Smooth muscle cell (in vitro differentiated cells): ENCODE data around the gene B4GAT1. TPM values are rescaled to one million over a fixed set of nuclear protein-coding genes. Genes with fewer than 3 reads are reported as not detected.

Experiments used
- DNase-seq: peaks from one replicate; lab custom pipeline; 2025; ENCODE audit not compliant: unreplicated experiment; lab: John Stamatoyannopoulos, UW
- H2AFZ ChIP-seq: fragments of 200-600 bp; sonication (generic); 2 replicates; pipeline ENCODE4 v1.6.0; 2016; ENCODE audit warnings: antibody characterized with exemption, low read depth, mild to moderate bottlenecking
- H3F3A ChIP-seq: fragments of 200-600 bp; sonication (generic); 2 replicates; pipeline ENCODE4 v1.6.0; 2017; ENCODE audit warnings: antibody characterized with exemption, low read depth
- H3K27ac ChIP-seq: fragments of 200-600 bp; sonication (generic); 2 replicates; pipeline ENCODE4 v1.5.1; 2016; ENCODE audit warnings: low read depth, mild to moderate bottlenecking
- H3K27me3 ChIP-seq: fragments of 200-600 bp; sonication (generic); 2 replicates; pipeline ENCODE4 v1.6.1; 2016; ENCODE audit warnings: low read depth, mild to moderate bottlenecking
- H3K36me3 ChIP-seq: fragments of 200-600 bp; sonication (generic); 2 replicates; pipeline ENCODE4 v1.5.1; 2016; ENCODE audit warnings: low read depth
- H3K4me1 ChIP-seq: fragments of 200-600 bp; sonication (generic); 2 replicates; pipeline ENCODE4 v1.5.1; 2016; ENCODE audit warnings: low read depth
- H3K4me2 ChIP-seq: fragments of 200-600 bp; sonication (generic); 2 replicates; pipeline ENCODE4 v1.6.0; 2016; ENCODE audit warnings: mild to moderate bottlenecking
- H3K4me3 ChIP-seq: fragments of 200-600 bp; sonication (generic); 2 replicates; pipeline ENCODE4 v1.5.1; 2016; ENCODE audit warnings: mild to moderate bottlenecking
- H3K79me2 ChIP-seq: fragments of 200-600 bp; sonication (generic); 2 replicates; pipeline ENCODE4 v1.6.0; 2016; ENCODE audit warnings: low read depth, mild to moderate bottlenecking
- H3K9ac ChIP-seq: fragments of 200-600 bp; sonication (generic); 2 replicates; pipeline ENCODE4 v1.6.0; 2016; ENCODE audit warnings: low read depth
- H3K9me3 ChIP-seq: fragments of 200-600 bp; sonication (generic); replicated peaks from 2 replicates; pipeline ENCODE4 v1.5.1; 2016; ENCODE audit warnings: low read depth
- H4K20me1 ChIP-seq: fragments of 200-600 bp; sonication (generic); 2 replicates; pipeline ENCODE4 v1.6.0; 2016; ENCODE audit warnings: low read depth
- CTCF ChIP-seq: fragments of 200-600 bp; sonication (generic); IDR thresholded peaks from 2 replicates; pipeline ENCODE4 v1.5.1; 2017; ENCODE audit warnings: borderline replicate concordance, mild to moderate bottlenecking, antibody characterized with exemption; ENCODE audit not compliant: insufficient read depth, poor library complexity, severe bottlenecking
- WGBS: methylation state at CpG from one replicate; pipeline ENCODE4 v1.1.7; 2016; ENCODE audit warnings: low lambda C conversion rate; 5-methylcytosine and 5-hydroxymethylcytosine counted together
- polyA plus RNA-seq: library from polyadenylated mRNA; unstranded; fragments of >200 nt; fragmentation: Nextera tagmentation; extraction: Ambion mirVana; gene quantifications from 2 replicates; pipeline ENCODE4 v1.2.1, GENCODE V29; 2016
- small RNA-seq: library from RNA; depleted of rRNA; stranded (forward); fragments of <200 nt; gene quantifications from one replicate; pipeline ENCODE3, GENCODE V24; 2014
- total RNA-seq: library from RNA; depleted of rRNA; stranded (reverse); fragments of >200 nt; gene quantifications from 2 replicates; pipeline ENCODE4 v1.2.3, GENCODE V29; 2014

The B4GAT1 gene
- total and polyA plus RNA-seq, 2 experiments from 2014 or later = 27.1 to 35.1 TPM

DNA sequence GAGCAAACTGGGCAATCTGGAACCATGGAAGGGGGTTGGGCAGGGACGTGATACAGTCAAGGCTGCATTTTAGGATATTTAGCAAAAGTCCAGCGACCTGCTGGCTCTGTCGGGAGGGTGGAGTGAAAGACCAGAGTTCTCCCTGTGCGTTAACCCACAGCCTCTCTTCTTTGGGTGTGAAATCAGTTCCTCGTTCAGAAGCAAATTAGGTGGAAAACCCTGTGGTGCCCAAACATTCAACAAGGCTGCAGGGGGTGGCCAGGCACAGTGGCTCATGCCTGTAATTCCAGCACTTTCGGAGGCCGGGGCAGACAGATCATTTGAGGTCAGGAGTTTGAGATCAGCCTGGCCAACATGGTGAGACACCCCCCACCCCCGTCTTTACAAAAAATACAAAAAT is 49.8 kb downstream of the B4GAT1 start:
- no peak overlapping the region for H3K9ac ChIP-seq
- H3K4me2 ChIP-seq = no peak overlapping the region
- no peaks in the 10 kb centered on the region for H4K20me1 ChIP-seq
- WGBS = 71% methylated on average over 8 of the region's 8 CpGs
- DNase-seq = no peak
- no peak overlapping the region for H2AFZ ChIP-seq
- H3K4me1 ChIP-seq = no peaks in the 10 kb centered on the region
- peaks cover 14% of the 10 kb centered on the region for H3K27me3 ChIP-seq
- H3F3A ChIP-seq = no peaks in the 10 kb centered on the region
- H3K79me2 ChIP-seq = no peaks in the 10 kb centered on the region
- H3K27ac ChIP-seq = no peak overlapping the region
- H3K4me3 ChIP-seq = no peak overlapping the region
- no peaks in the 10 kb centered on the region for H3K36me3 ChIP-seq
- no peaks in the 10 kb centered on the region for H3K9me3 ChIP-seq
- TF ChIP-seq CTCF = no peak

Small RNA genes within 50 kb of the gene (small RNA-seq; reads per million reads assigned to genes)
- gene RF00017 = not detected
- gene RNU1-84P = not detected

Other genes with a start within 250 kb of the B4GAT1 start
- gene KLC2, start 89.9 kb downstream of the B4GAT1 start, total RNA-seq = 8.9 and 11.5 TPM in 2 replicates
- 29.3 and 38.6 TPM in 2 replicates for gene KLC2, start 89.9 kb downstream of the B4GAT1 start, polyA plus RNA-seq
- gene RAB1B, start 79.0 kb downstream of the B4GAT1 start, total RNA-seq = 53.3 and 57.7 TPM in 2 replicates
- 20.9 and 23.3 TPM in 2 replicates for gene RAB1B, start 79.0 kb downstream of the B4GAT1 start, polyA plus RNA-seq
- 5.1 and 12.2 TPM in 2 replicates for gene CNIH2, start 69.5 kb downstream of the B4GAT1 start, total RNA-seq
- 13.7 and 17.0 TPM in 2 replicates for gene CNIH2, start 69.5 kb downstream of the B4GAT1 start, polyA plus RNA-seq
- gene YIF1A, start 58.5 kb downstream of the B4GAT1 start, total RNA-seq = 110 and 195 TPM in 2 replicates
- 320 and 365 TPM in 2 replicates for gene YIF1A, start 58.5 kb downstream of the B4GAT1 start, polyA plus RNA-seq
- 0.18 TPM in 1 of 2 replicates, not detected in the other for gene TMEM151A, start 55.7 kb downstream of the B4GAT1 start, total RNA-seq
- 0.13 and 0.64 TPM in 2 replicates for gene TMEM151A, start 55.7 kb downstream of the B4GAT1 start, polyA plus RNA-seq
- 29.0 and 35.5 TPM in 2 replicates for gene CD248, start 30.6 kb downstream of the B4GAT1 start, total RNA-seq
- 196 and 287 TPM in 2 replicates for gene CD248, start 30.6 kb downstream of the B4GAT1 start, polyA plus RNA-seq
- gene RIN1, start 11.2 kb downstream of the B4GAT1 start, total RNA-seq = 7.5 and 18.0 TPM in 2 replicates
- 15.3 and 18.3 TPM in 2 replicates for gene RIN1, start 11.2 kb downstream of the B4GAT1 start, polyA plus RNA-seq
- gene BRMS1, start 2.5 kb downstream of the B4GAT1 start, total RNA-seq = 22.7 and 23.8 TPM in 2 replicates
- 44.2 and 56.7 TPM in 2 replicates for gene BRMS1, start 2.5 kb downstream of the B4GAT1 start, polyA plus RNA-seq
- 3.5 TPM in 2 replicates for gene SLC29A2, start 24.1 kb upstream of the B4GAT1 start, total RNA-seq
- 8.5 and 8.8 TPM in 2 replicates for gene SLC29A2, start 24.1 kb upstream of the B4GAT1 start, polyA plus RNA-seq
- gene NPAS4, start 73.4 kb upstream of the B4GAT1 start, total RNA-seq = 0.58 and 0.85 TPM in 2 replicates
- gene NPAS4, start 73.4 kb upstream of the B4GAT1 start, polyA plus RNA-seq = 0.84 and 1.1 TPM in 2 replicates
- gene MRPL11, start 91.2 kb upstream of the B4GAT1 start, total RNA-seq = 36.1 and 38.7 TPM in 2 replicates
- 54.5 and 68.4 TPM in 2 replicates for gene MRPL11, start 91.2 kb upstream of the B4GAT1 start, polyA plus RNA-seq
- 2.1 and 3.8 TPM in 2 replicates for gene PELI3, start 119.3 kb upstream of the B4GAT1 start, total RNA-seq
- gene PELI3, start 119.3 kb upstream of the B4GAT1 start, polyA plus RNA-seq = 9.4 and 10.6 TPM in 2 replicates
- 34.6 and 59.2 TPM in 2 replicates for gene DPP3, start 132.8 kb upstream of the B4GAT1 start, total RNA-seq
- gene DPP3, start 132.8 kb upstream of the B4GAT1 start, polyA plus RNA-seq = 38.0 and 40.1 TPM in 2 replicates
- gene BBS1, start 163.0 kb upstream of the B4GAT1 start, total RNA-seq = 25.9 and 30.1 TPM in 2 replicates
- gene BBS1, start 163.0 kb upstream of the B4GAT1 start, polyA plus RNA-seq = 13.0 and 15.6 TPM in 2 replicates
- 11.1 and 15.7 TPM in 2 replicates for gene ZDHHC24, start 198.4 kb upstream of the B4GAT1 start, total RNA-seq
- gene ZDHHC24, start 198.4 kb upstream of the B4GAT1 start, polyA plus RNA-seq = 13.9 and 14.4 TPM in 2 replicates
- 0.49 TPM in 1 of 2 replicates, not detected in the other for gene ACTN3, start 199.3 kb upstream of the B4GAT1 start, total RNA-seq
- gene ACTN3, start 199.3 kb upstream of the B4GAT1 start, polyA plus RNA-seq = 1.3 and 1.4 TPM in 2 replicates
- 0.27 and 0.45 TPM in 2 replicates for gene CTSF, start 221.0 kb upstream of the B4GAT1 start, total RNA-seq
- 0.62 TPM in 1 of 2 replicates, not detected in the other for gene CTSF, start 221.0 kb upstream of the B4GAT1 start, polyA plus RNA-seq
- gene CCDC87, start 245.4 kb upstream of the B4GAT1 start, total RNA-seq = 2.5 TPM in 1 of 2 replicates, not detected in the other
- gene CCDC87, start 245.4 kb upstream of the B4GAT1 start, polyA plus RNA-seq = 0.56 and 0.91 TPM in 2 replicates
- gene CCS, start 245.6 kb upstream of the B4GAT1 start, total RNA-seq = 24.6 and 29.2 TPM in 2 replicates
- gene CCS, start 245.6 kb upstream of the B4GAT1 start, polyA plus RNA-seq = 104 and 113 TPM in 2 replicates